HCT116 (cell line): ENCODE measurements around the gene RABGEF1. TPM values are rescaled to one million over a fixed set of nuclear protein-coding genes. Genes with fewer than 3 reads are reported as not detected.
"Not testable (repeated sequence)": the region's sequence is repeated elsewhere in the genome, so short reads cannot be mapped to it uniquely, and the experiment has no call there.

Experiments
- ATAC-seq: fragments of 200-7000 bp; cut with Tn5 transposase; 2 replicates; pipeline ENCODE4 v1.9.1; 2020; ENCODE audit warnings: mild to moderate bottlenecking, moderate library complexity
- BruUV-seq: library from RNA; stranded (reverse); fragments of 400-500 nt; replicated peaks from 2 replicates; lab custom pipeline; 2021; lab: Mats Ljungman, UMichigan
- CTCF ChIA-PET: fragments of 300-600 bp; sonication (Branson Sonifier 250); formaldehyde crosslinking; loops from one replicate; lab custom pipeline; 2021; ENCODE audit warnings: antibody characterized with exemption; lab: Charles Lee
- POLR2A ChIA-PET: fragments of 300-600, 350-600 bp; sonication (Branson Sonifier 250); formaldehyde crosslinking; loops from one replicate; lab custom pipeline; 2021; ENCODE audit warnings: antibody characterized with exemption; lab: Charles Lee
- RAD21 ChIA-PET, 2 experiments: fragments of 300-600 bp; sonication (Branson Sonifier 250); formaldehyde crosslinking; loops; one replicate each; lab custom pipeline; 2023; ENCODE audit warnings: low total read pairs in 2 of 2; ENCODE audit not compliant: uncharacterized antibody in 2 of 2, unreplicated experiment in 2 of 2, low non-redundant PET in 1 of 2; lab: Charles Lee
- DNase-seq: peaks from one replicate; pipeline ENCODE4 v3.0.0-alpha.2; 2010; ENCODE audit warnings: low read depth, low spot score
- H2AFZ ChIP-seq: fragments of 200-600 bp; shearing (Covaris generic), sonication (generic); 2 replicates; pipeline ENCODE4 v1.6.1; 2017; ENCODE audit warnings: low read depth, mixed run types, mixed read lengths, antibody characterized with exemption, low read length; ENCODE audit not compliant: poor library complexity, severe bottlenecking
- H3K27ac ChIP-seq: 2 replicates; pipeline ENCODE4 v1.5.1; 2012; ENCODE audit warnings: low read depth, low read length
- H3K27me3 ChIP-seq: fragments of 200-600 bp; sonication (generic); 2 replicates; pipeline ENCODE4 v1.6.1; 2016; ENCODE audit warnings: mixed run types, low read length, mixed read lengths; ENCODE audit not compliant: insufficient read depth
- H3K36me3 ChIP-seq, 2 experiments: fragments of 200-500 bp in 1 of 2; fragments of 200-600 bp in 1 of 2; sonication (Bioruptor generic) in 1 of 2; sonication (generic) in 1 of 2; 2 replicates each; pipeline versions ENCODE4 v1.5.1 to v1.6.1; 2014 to 2016; ENCODE audit warnings: low read length in 2 of 2, inconsistent platforms in 1 of 2, mixed read lengths in 1 of 2, mixed run types in 1 of 2; ENCODE audit not compliant: insufficient read depth in 2 of 2, control insufficient read depth in 1 of 2
- H3K4me1 ChIP-seq, 2 experiments: fragments of 200-600 bp in 1 of 2; sonication (generic) in 1 of 2; 2 replicates each; pipeline versions ENCODE4 v1.5.1 to v1.6.1; 2012 to 2017; ENCODE audit warnings: low read length in 2 of 2, inconsistent platforms in 1 of 2, mild to moderate bottlenecking in 1 of 2, mixed read lengths in 1 of 2, mixed run types in 1 of 2, moderate library complexity in 1 of 2; ENCODE audit not compliant: insufficient read depth in 2 of 2, control insufficient read depth in 1 of 2
- H3K4me2 ChIP-seq: fragments of 200-600 bp; sonication (generic); 2 replicates; pipeline ENCODE4 v1.6.1; 2017; ENCODE audit warnings: mixed run types, low read length, mixed read lengths
- H3K4me3 ChIP-seq, 2 experiments: fragments of 200-600 bp in 1 of 2; sonication (generic) in 1 of 2; replicated peaks in 1 of 2; 2 replicates each; pipeline ENCODE4 v1.5.1; 2011 to 2016; ENCODE audit warnings: low read length in 2 of 2, control low read depth in 1 of 2, low read depth in 1 of 2, mild to moderate bottlenecking in 1 of 2, mixed read lengths in 1 of 2, mixed run types in 1 of 2
- H3K79me2 ChIP-seq: fragments of 200-600 bp; sonication (generic); 2 replicates; pipeline ENCODE4 v1.6.1; 2017; ENCODE audit warnings: mild to moderate bottlenecking, mixed run types, low read length, moderate library complexity, mixed read lengths; ENCODE audit not compliant: insufficient read depth
- H3K9ac ChIP-seq: fragments of 200-600 bp; sonication (generic); 2 replicates; pipeline ENCODE4 v1.6.1; 2016; ENCODE audit warnings: low read length, mixed read lengths
- H3K9me2 ChIP-seq: fragments of 200-600 bp; sonication (generic), shearing (Covaris generic); 2 replicates; pipeline ENCODE4 v1.6.1; 2017; ENCODE audit warnings: mixed run types, mild to moderate bottlenecking, moderate library complexity; ENCODE audit not compliant: insufficient read depth
- H3K9me3 ChIP-seq, 2 experiments: fragments of 200-500 bp in 1 of 2; fragments of 200-600 bp in 1 of 2; sonication (Bioruptor generic) in 1 of 2; sonication (generic) in 1 of 2; 2 replicates each; pipeline ENCODE4 v1.6.1; 2014 to 2017; ENCODE audit warnings: low read length in 2 of 2, mixed read lengths in 2 of 2, inconsistent platforms in 1 of 2, low read depth in 1 of 2, mild to moderate bottlenecking in 1 of 2, mixed run types in 1 of 2, moderate library complexity in 1 of 2; ENCODE audit not compliant: control insufficient read depth in 1 of 2, insufficient read depth in 1 of 2
- H4K20me1 ChIP-seq: fragments of 200-600 bp; sonication (generic), shearing (Covaris generic); 2 replicates; pipeline ENCODE4 v1.6.1; 2017; ENCODE audit warnings: mixed run types, mild to moderate bottlenecking, moderate library complexity; ENCODE audit not compliant: insufficient read depth
- CTCF ChIP-seq, 3 experiments: fragments of 200-600 bp in 1 of 3; sonication (generic) in 1 of 3; IDR thresholded peaks in 2 of 3; conservative IDR thresholded peaks in 1 of 3; 2 replicates each; pipeline ENCODE4 v1.5.1; 2012 to 2017; ENCODE audit warnings: low read depth in 2 of 3, low read length in 2 of 3, antibody characterized with exemption in 1 of 3, borderline replicate concordance in 1 of 3, control low read depth in 1 of 3, mild to moderate bottlenecking in 1 of 3, mixed read lengths in 1 of 3, mixed run types in 1 of 3, moderate library complexity in 1 of 3; ENCODE audit not compliant: insufficient read depth in 1 of 3
- EZH2phosphoT487 ChIP-seq: fragments of 200-600 bp; IDR thresholded peaks from 2 replicates; pipeline ENCODE4 v1.6.1; 2018; ENCODE audit warnings: antibody characterized with exemption, borderline replicate concordance
- RAD21 ChIP-seq: IDR thresholded peaks from 2 replicates; pipeline ENCODE4 v1.6.1; 2012; ENCODE audit warnings: low read depth, mild to moderate bottlenecking
- REST ChIP-seq: IDR thresholded peaks from 2 replicates; pipeline ENCODE4 v1.6.1; 2012; ENCODE audit warnings: low read depth
- SIN3A ChIP-seq: IDR thresholded peaks from 2 replicates; pipeline ENCODE4 v1.6.1; 2012; ENCODE audit warnings: low read depth
- ZNF274 ChIP-seq: fragments of 200-500 bp; sonication (Bioruptor generic); IDR thresholded peaks from 2 replicates; pipeline ENCODE4 v1.6.1; 2014; ENCODE audit warnings: mild to moderate bottlenecking, low read depth, low read length, inconsistent platforms
- intact Hi-C: fragments of 100-400 bp; cut with micrococcal nuclease; formaldehyde crosslinking; loops from 2 replicates; pipeline ENCODE4 v1.10.0; 2022
- total RNA-seq: library from RNA; stranded (reverse); gene quantifications from one replicate; pipeline ENCODE4 v1.2.1, GENCODE V29; 2021; ENCODE audit not compliant: unreplicated experiment
- TF ChIP-seq, protein P1 (sequence below): IDR thresholded peaks from 2 replicates; pipeline ENCODE4 v1.6.1; 2012

RABGEF1 gene
- total RNA-seq, 1 experiment from 2014 or later: 22.9 TPM

DNA sequence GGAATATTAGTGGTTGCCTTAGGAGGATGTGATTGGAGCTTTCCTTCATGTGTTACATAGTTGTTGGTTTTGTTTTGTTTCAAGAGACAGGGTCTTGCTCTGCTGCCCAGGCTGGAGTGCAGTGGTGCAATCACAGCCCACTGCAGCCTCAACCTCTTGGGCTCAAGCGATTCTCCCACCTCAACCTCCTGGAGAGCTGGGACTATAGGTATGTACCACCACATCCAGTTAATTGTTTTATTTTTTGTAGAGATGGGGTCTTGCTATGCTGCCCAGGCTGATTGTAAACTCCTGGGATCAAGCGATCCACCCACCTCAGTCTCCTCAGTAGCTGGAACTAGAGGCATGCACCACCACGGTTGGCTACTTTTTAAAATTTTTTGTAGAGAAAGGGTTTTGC is 86.1 kb downstream of the RABGEF1 start (continued):
- TF ChIP-seq CTCF (IDR thresholded peaks at IDR 0.05 in 2 of 3, conservative IDR thresholded peaks at IDR 0.05 in 1 of 3; ENCODE audit: borderline replicate concordance in 1 of 3, insufficient read depth in 1 of 3, low read depth in 2 of 3, low read length in 2 of 3) (no peak), REST (no peak), SIN3A (no peak), RAD21 (no peak), EZH2phosphoT487 (no peak), ZNF274 (no peak)
- TF ChIP-seq, protein P1, sequence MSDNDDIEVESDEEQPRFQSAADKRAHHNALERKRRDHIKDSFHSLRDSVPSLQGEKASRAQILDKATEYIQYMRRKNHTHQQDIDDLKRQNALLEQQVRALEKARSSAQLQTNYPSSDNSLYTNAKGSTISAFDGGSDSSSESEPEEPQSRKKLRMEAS: no peak

- DNase-seq, RAD21 ChIA-PET, POLR2A ChIA-PET, H3K9me2 ChIP-seq, H4K20me1 ChIP-seq, H2AFZ ChIP-seq, H3K4me1 ChIP-seq, H3K4me3 ChIP-seq, H3K4me2 ChIP-seq, H3K27ac ChIP-seq, H3K27me3 ChIP-seq, CTCF ChIA-PET, H3K36me3 ChIP-seq, H3K79me2 ChIP-seq, intact Hi-C loops, BruUV-seq, H3K9me3 ChIP-seq, ATAC-seq, H3K9ac ChIP-seq: not testable (repeated sequence)
These were observed 90.4 kb downstream of the RABGEF1 start for GRCh38 chr7:66830976-66831375.
